Measurements from ENCODE around the gene WDR18.

DNA sequence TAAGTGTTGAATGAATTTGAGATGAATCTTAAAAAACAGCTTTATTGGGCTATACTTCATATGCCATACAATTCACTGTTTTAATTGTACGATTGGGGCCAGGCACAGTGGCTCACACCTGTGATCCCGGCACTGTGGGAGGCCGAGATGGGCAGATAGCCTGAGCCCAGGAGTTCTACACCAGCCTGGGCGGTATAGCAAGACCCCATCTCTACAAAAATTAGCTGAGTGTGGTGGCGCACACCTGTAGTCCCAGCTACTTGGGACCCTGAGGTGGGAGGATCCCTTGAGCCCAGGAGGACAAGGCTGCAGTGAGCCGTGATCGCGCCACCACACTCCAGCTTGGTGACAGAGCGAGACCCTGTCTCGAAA lies 48.0 kb upstream of the WDR18 start:
- TF ChIP-seq POLR2A (IDR thresholded peaks at IDR 0.05) (no peak), POLR2AphosphoS5 (IDR thresholded peaks at IDR 0.05) (no peak)
- TF ChIP-seq, protein P1, sequence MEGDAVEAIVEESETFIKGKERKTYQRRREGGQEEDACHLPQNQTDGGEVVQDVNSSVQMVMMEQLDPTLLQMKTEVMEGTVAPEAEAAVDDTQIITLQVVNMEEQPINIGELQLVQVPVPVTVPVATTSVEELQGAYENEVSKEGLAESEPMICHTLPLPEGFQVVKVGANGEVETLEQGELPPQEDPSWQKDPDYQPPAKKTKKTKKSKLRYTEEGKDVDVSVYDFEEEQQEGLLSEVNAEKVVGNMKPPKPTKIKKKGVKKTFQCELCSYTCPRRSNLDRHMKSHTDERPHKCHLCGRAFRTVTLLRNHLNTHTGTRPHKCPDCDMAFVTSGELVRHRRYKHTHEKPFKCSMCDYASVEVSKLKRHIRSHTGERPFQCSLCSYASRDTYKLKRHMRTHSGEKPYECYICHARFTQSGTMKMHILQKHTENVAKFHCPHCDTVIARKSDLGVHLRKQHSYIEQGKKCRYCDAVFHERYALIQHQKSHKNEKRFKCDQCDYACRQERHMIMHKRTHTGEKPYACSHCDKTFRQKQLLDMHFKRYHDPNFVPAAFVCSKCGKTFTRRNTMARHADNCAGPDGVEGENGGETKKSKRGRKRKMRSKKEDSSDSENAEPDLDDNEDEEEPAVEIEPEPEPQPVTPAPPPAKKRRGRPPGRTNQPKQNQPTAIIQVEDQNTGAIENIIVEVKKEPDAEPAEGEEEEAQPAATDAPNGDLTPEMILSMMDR (IDR thresholded peaks at IDR 0.05): no peak
